ENCODE results near the gene LGALS4. TPM values are rescaled to one million over a fixed set of nuclear protein-coding genes. Genes with fewer than 3 reads are reported as not detected.

LGALS4 gene
- total and polyA plus RNA-seq, 9 of the 15 experiments (the other 6 are each of a cell fraction or from before 2014, with no cell fraction given): 0.08 to 1.1 (median 0.30) TPM; not detected in 3

DNA sequence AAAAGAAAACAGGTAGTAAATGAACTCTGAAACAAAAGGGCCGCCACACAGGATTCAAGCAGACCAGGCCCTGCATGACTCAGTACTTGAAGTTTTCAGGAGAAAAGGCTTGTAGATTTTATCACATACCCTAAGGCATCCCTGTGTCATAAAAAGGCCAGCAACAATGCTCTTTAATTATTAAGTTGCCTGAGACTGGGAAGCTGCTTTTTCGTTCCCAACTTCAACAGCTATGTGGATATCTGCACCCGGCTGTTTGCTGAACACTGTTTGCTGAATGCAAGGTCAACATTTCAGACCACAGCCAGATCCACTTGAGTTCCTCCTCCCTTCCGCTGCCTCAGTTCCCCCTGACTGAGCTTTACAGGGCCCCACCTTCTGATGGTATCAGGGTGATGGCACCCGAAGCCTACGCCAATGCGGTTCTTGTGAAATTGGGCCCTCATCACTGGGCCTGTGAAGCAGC lies 24.9 kb upstream of the LGALS4 start (continued):
- peak in 1 of 3 experiments; percentile 29 for TF ChIP-seq YY1 (IDR thresholded peaks at IDR 0.05; ENCODE audit: borderline replicate concordance in 1 of 3, control insufficient read depth in 1 of 3, extremely low read depth in 1 of 3, insufficient read depth in 3 of 3, insufficient read length in 1 of 3, insufficient replicate concordance in 2 of 3, low read depth in 1 of 3, low read length in 2 of 3)

DNA sequence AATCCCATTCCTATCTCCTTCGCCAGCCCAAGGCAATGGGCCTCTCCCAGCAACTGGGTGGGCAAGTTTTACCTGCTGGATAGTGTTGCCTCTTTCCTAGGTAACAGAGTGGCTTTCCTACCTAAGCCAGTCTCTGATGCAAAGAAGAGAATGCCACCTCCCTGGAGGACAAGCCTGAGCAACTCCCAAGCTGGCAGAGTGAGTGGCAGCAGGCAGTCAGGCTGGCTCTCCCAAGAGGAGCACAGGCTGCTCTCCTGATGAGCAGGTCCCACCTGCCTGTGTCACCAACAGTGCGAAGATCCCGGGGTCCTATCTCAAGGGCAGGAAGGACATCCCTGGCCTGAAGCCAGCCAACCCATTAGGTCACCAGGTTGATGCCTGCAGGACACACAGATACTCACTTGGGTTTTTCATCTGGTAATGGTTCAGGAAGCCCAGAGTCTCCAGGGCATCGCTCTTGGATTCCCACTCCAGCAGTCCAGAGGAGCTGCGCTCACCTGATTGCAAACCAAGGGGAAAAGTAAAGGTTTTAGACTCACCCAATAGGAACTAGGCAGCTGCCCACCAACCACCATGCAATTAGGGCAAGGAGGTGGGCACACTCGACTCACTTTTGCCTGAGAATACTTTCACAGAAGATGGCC lies 24.4 kb upstream of the LGALS4 start:
- Histone ChIP-seq H3K9me3 (replicated peaks; ENCODE audit: control insufficient read depth, insufficient read depth, low read depth, low read length) (no peaks in the 10 kb centered on the region), H2AFZ (ENCODE audit: low read depth, low read length) (no peak overlapping the region), H4K20me1 (replicated peaks; ENCODE audit: control insufficient read depth, insufficient read depth, low read length) (peaks cover 9% of the 10 kb centered on the region; the same call in 1 of the 2 replicates), H3K9me1 (ENCODE audit: control insufficient read depth, insufficient read depth, low read length) (no peaks in the 10 kb centered on the region), H3K9ac (ENCODE audit: insufficient read depth in 1 of 2, low read depth in 2 of 2, low read length in 2 of 2) (no peak overlapping the region), H3K4me2 (ENCODE audit: insufficient read depth, low read length) (no peak overlapping the region), H3K4me3 (no peak overlapping the region), H3K79me2 (ENCODE audit: control insufficient read depth, insufficient read depth, low read length) (peaks cover 12% of the 10 kb centered on the region), H3K36me3 (ENCODE audit: control insufficient read depth, insufficient read depth, low read length) (peaks cover 67% of the 10 kb centered on the region), H3K4me1 (replicated peaks in 1 of 2; ENCODE audit: control insufficient read depth in 2 of 2, insufficient read depth in 2 of 2, low read length in 2 of 2) (peaks cover 7 to 20% of the 10 kb centered on the region in 2 experiments; a peak in 4 of 5 replicates), H3K27me3 (ENCODE audit: control insufficient read depth in 2 of 2, insufficient read depth in 2 of 2, low read length in 2 of 2) (no peaks in the 10 kb centered on the region), H3K27ac (ENCODE audit: extremely low read depth, low read depth, low read length) (no peak overlapping the region)
- no TSS peak for BruUV-seq (replicated peaks)
- ChIA-PET POLR2A (interaction anchor here (0.7 to 4.7 kb wide), 6 partner anchors 11 to 653 kb away, joined by 3 to 58 read pairs (median 3); partner anchors contain the start of gene HNRNPL), CTCF (ENCODE audit: low intra/inter-chr PET ratio) (no interaction called here)
- in situ Hi-C loops (cut with MboI) (no loop called here), intact Hi-C loops (cut with micrococcal nuclease) (no loop called here)
- peak in 2 of 4 experiments; percentile 51 to 52 for DNase-seq (ENCODE audit: extremely low read depth in 1 of 4, low spot score in 3 of 4)
- ATAC-seq: no peak
- TF ChIP-seq, protein P1, sequence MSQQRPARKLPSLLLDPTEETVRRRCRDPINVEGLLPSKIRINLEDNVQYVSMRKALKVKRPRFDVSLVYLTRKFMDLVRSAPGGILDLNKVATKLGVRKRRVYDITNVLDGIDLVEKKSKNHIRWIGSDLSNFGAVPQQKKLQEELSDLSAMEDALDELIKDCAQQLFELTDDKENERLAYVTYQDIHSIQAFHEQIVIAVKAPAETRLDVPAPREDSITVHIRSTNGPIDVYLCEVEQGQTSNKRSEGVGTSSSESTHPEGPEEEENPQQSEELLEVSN (IDR thresholded peaks at IDR 0.05; ENCODE audit: borderline replicate concordance in 1 of 2, extremely low read depth in 1 of 2, insufficient read depth in 1 of 2, insufficient read length in 1 of 2, low read depth in 1 of 2, low read length in 1 of 2, poor library complexity in 1 of 2, severe bottlenecking in 1 of 2): no peak
- TF ChIP-seq POLR2A (conservative IDR thresholded peaks at IDR 0.05) (peak; percentile 13; the same call in 1 of the 2 replicates), ZBTB8A (IDR thresholded peaks at IDR 0.05; ENCODE audit: partially characterized antibody) (no peak), SUPT5H (IDR thresholded peaks at IDR 0.05) (0 out of 2 replicates have a peak, but pooled peaks have one; percentile 30), POLR2G (IDR thresholded peaks at IDR 0.05; ENCODE audit: low read depth, low read length) (0 out of 2 replicates have a peak, but pooled peaks have one; percentile 30), CREBBP (IDR thresholded peaks at IDR 0.05; ENCODE audit: low read depth, low read length) (peak; percentile 73), FOXA3 (CRISPR knock-in tag; conservative IDR thresholded peaks at IDR 0.05 in 1 of 2, IDR thresholded peaks at IDR 0.05 in 1 of 2) (0 out of 4 replicates have a peak, but pooled peaks of 1 of the 2 experiments have one; percentile 18), NFIC (IDR thresholded peaks at IDR 0.05) (peak; percentile 53)
- 85% methylated on average over 6 of the region's 6 CpGs for WGBS (ENCODE audit: insufficient coverage, low coverage, missing lambda C conversion rate)
- FAIRE-seq: no peak
